DMS153 (cell line): ENCODE results near the gene CPAMD8.
"Not testable (repeated sequence)": the region's sequence is repeated elsewhere in the genome, so short reads cannot be mapped to it uniquely, and the experiment has no call there.

Experiments
- DNase-seq: peaks from one replicate; lab custom pipeline; 2025; lab: John Stamatoyannopoulos, UW

CPAMD8 gene

DNA sequence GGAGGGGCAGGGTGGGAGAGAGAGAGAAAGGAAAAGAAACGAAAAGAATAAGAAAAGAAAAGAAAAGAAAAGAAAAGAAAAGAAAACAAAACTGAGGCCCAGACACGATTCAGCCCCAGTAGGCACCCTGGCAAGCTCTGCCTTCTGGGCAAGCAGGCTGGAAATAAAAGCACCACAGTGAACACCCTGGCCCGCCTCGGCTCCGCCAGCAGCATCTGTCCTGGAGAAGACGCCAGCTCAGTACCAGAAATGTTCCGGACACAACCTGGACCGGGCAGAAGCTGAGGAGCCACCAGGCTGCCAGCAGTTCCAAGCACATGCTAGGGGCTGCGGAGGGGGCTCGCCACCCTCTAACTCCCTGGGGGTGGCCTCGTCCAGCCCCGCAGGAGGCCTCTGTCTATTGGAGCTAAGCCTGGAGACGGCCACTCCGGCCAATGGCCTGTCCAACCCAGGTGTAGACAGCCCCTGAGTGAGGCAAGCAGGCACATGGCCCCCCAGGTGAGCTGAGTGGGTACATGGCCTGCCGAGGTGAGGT, 11.4 kb upstream of the CPAMD8 start:
- no peak for DNase-seq

DNA sequence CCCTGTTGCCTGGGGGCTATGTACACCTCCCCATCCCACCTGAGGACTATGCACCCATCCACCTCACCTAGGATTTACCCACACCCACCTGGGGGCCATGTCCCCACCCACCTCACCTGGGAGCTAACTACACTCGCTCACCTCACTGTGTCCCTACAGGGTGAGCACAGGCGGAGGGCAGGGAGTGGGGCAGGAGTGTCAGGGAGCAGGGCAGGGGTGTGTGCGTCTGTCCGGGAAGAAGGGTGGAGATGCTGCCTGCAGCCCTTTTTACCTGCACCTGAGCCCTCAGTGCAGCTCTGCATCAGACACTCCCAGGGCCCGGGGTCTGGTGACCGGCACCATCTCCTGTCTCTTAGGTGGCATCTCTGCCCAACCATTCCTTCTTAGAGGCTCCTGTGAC, 10.6 kb upstream of the CPAMD8 start:
- no peak for DNase-seq

DNA sequence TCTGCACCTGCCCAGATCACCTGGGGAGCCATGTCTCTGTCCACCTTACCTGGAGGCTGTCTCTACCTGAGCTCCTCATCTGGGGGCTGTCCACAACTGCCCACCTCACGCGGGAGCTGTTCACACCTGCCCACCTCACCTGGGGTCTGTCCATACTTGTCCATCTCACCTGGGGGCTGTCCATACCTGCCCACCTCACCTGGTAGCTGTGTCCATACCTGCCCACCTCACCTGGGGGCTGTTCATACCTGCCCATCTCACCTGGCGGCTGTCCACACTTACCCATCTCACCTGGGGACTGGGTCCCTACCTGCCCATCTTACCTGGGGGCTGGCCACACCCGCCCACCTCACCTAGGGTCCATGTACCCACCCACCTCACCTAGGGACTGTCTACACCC, 10.0 kb upstream of the CPAMD8 start:
- no peak for DNase-seq

DNA sequence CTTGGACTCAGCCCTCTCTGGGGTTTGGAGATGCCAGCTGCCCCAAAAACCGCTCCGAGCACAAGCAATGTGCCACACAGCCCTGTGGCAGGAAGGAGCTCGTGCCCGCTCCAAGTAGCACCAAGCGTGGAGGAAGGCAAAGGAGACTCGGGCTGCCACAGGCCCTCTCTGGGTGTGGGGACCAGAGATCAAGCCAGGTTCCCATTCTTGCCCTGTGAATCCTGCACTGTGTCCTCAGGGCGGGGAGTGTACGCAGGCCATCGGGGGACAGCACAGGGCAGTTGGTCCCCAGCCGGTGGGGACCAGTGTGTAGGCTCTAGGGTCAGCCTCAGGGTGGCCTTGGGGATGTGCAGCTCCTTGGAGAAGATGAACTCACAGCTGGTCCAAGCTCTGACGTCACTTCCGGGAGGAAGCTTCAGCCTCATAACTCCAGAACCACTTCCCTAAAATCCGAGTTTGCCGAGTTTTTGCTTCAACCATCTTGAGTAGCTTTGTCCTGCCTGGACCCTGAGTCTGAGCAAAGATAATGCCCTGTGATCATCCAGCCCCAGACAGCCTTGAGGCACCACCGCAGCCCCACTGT, 9.3 kb upstream of the CPAMD8 start:
- no peak for DNase-seq

DNA sequence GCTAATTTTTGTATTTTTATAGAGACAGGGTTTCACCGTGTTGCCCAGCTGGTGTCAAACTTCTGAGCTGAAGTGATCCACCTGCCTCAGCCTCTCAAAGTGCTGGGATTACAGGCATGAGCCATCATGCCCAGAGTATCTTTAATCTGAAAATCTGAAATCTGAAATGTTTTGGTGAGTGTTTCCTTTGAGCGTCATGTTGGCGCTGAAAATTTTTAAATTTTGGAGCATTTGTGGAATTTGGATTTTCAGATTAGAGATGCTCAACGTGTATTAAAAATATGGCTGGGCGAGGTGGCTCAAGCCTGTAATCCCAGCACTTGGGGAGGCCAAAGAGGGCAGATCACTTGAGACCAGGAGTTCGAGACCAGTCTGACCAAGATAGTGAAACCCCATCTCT, 5.1 kb upstream of the CPAMD8 start:
- DNase-seq: no peak

DNA sequence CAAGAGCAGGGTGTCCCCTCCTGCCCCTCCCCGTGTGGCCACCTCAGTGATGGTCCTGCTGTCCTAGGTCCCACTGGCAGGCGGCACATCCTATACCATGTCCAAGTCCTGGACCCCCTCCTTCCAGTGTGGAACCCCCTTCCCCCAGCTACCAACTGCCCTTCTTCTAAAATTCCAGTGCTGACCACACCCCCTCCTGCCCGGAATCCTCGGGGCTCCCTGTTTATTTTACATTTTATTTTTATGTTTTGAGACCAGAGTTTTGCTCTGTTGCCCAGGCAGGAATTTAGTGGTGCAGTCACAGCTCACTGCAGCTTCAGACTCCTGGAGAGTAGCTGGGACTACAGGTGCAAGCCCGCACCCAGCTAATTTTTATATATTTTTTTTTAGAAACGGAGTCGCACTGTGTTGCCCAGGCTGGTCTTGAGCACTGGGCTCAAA, 945 bp upstream of the CPAMD8 start:
- no peak for DNase-seq

DNA sequence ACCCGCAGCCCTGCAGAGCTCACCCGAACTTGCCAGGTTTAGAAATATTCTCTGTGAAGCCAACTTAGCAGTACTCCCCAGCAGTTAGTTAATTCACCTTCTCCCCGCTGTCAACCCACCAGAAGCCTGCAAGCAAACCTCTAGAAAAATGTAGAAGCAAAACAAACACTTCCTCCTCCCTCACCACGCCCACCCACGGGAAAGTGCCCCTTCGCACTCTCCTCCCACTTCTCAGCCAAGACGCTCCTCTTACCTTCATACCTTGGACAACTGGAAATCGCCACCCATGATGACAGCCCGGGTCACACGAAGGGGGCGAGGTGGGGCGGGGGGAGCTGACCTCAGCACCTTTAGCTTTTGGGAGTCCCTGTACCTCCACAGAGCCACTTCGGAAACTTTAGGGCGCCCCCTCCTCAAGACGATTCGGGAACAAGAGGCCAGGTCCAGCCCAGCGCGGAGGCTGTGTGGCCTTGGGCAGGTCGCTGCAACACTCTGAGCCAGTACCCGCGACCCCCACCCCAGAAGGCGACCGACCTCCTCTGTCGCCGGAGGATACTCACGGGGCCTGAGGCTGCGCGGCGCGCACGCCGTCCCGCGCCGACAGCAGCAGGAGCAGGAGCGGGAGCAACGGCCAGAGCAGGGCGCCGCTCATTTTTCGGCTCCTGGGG, 485 bp downstream of the CPAMD8 start:
- no peak for DNase-seq

DNA sequence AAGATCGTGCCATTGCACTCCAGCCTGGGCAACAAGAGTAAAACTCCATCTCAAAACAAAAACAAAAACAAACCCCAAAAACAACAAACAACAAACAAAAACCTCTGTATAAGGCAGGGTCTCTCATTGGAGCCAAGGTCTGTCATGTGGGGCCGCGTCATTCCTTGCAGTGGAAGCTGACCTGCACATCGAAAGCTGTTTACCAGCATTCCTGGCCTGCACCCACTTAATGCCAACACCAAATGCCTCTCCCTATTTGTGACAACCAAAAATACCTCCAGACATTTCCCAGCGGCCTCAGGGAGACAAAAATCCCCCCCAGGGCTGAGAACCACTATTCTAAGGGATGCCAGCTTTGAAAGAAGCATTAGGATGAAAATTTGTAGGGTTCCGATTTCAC, 1.2 kb downstream of the CPAMD8 start:
- no peak for DNase-seq

DNA sequence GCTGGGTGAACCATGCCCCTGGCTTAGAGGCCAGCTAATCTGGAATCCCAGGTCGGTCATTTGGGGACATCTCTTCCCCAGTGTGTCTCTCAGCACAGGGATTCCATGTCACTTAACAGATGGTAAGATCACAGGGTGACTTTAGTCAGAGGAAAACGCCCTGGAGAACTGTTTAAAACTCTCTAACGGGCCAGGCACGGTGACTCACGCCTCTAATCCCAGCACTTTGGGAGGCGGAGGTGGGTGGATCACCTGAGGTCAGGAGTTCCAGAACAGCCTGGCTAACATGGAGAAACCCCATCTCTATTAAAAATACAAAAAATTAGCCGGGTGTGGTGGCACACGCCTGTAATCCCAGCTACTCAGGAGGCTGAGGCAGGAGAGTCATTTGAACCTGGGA, 1.7 kb downstream of the CPAMD8 start:
- not testable (repeated sequence) for DNase-seq

DNA sequence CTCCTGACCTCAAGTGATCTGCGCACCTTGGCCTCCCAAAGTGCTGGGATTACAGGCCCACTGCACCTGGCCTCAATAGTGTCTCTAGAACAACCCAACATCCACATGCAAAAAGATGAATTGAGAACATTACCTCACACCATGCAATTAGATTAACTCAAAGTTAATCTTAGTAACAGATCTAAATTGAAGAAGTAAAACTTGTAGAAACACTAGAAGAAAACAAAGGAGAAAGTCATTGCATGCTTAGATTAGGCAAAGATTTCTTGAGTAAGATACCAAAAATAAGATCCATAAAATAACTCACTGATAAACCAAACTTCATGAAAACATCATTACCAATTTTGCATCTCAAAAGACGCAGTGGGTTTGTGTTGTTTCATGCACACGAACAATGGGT, 2.8 kb downstream of the CPAMD8 start:
- DNase-seq: no peak

DNA sequence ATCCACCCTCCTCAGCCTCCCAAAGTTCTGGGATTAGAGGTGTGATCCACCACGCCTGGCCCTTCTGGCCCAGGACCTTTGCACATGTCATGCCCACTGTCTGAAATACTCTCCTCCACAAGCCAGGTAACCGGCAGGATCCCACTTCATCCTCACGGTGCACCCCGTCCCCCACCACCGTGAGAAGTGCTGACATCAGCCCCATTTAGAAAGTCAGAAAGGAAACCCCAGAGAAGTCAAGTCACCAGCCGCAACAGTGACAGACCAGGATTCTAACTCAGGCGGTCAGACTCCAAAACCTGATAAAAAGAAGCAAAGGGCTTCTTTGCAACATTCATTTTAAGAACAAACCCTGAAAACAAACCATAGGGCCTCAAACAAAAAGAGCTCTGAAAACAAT, 3.9 kb downstream of the CPAMD8 start:
- DNase-seq: no peak

DNA sequence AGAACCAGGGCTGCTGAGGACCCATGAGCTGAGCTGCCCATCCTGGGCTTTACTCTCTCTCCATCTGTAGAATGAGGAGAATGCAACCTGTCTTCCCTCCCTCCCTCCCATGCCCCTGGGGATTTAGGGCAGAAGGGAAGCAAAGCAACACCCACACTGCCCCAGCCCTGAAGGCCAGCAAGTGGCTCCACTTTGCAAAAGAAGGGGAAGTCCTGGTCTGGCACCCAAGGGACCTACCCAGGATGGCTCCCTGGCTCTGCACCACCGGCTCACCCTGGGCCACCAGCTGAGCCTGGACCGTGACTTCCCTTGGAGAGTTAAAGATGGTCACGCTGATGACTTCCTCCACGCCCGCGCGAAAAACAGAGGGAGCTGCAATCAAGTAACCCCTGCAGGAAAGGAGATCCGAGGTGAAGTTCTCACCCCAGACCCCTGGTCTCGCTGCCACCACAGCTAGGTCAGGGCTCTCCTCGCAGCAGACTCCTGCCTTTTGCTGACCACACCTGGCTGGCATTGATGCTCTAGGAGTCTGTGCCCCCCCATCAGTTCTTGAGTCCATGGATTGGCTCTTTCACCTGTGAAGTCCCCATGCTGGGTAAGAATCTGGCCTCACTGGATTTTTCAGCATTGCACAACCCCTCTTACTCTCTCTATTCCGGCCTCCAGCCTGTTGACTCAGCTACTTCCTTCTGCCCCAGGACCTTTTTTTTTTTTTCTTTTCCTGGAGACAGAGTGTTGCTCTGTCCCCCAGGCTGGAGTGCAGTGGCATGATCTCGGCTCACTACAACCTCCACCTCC, 4.6 kb downstream of the CPAMD8 start:
- no peak for DNase-seq

DNA sequence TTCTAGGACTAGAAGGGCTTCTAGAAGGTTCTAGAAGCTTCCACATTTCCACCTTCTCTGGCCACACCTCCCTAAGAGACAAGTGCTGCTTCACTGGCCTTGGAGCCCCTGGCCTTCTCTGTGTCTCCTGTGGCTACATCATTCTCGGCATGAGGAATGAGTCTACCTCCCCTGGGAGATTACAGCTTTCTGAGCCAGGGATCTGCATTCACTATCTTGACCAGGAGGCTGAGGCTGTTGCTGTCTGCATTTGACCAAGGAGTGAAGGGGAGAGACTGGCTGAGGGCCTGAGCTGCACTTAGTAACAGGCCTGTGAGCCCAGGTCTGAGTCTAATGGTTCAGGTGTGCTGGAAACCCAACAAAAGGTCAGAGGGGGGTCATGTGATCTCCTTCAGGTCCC, 5.3 kb downstream of the CPAMD8 start:
- no peak for DNase-seq

DNA sequence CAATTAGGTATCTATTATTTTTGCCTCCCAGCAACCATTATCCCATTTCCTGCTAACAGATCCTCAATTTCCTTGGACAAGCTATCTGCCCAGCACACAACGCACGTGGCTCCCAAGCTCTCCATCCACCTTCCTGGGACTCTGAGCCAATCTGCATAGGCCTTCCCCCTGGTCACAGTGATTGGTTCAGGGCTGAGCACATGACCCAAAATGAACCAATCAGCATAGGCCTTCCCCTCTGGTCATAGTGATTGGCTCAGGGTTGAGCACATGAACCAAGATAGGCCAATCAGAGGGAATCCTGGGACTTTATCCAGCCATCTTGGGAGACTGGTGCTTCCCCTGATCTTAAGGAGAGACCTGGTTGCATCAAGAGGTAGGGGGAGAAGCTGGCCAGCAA, 5.8 kb downstream of the CPAMD8 start:
- no peak for DNase-seq

DNA sequence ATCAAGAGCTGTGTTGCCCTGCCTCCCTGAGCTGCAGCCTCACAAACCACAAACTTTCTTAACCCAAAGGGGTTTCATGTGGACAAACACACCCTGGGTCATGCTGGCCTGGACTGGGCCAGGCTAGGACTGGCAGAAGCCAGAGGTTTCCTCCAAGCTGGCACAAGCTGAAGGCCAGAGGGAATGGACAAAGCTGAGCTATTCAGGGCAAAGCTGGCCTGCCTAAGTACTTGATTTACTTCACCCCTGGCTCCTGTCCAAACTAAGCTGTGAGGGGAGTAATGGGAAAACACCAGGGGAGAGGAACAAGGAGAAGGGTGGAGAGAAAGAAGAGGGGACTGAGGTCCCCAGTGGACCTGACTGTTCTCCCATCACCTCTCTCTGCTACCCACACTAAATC, 6.2 kb downstream of the CPAMD8 start:
- no peak for DNase-seq

DNA sequence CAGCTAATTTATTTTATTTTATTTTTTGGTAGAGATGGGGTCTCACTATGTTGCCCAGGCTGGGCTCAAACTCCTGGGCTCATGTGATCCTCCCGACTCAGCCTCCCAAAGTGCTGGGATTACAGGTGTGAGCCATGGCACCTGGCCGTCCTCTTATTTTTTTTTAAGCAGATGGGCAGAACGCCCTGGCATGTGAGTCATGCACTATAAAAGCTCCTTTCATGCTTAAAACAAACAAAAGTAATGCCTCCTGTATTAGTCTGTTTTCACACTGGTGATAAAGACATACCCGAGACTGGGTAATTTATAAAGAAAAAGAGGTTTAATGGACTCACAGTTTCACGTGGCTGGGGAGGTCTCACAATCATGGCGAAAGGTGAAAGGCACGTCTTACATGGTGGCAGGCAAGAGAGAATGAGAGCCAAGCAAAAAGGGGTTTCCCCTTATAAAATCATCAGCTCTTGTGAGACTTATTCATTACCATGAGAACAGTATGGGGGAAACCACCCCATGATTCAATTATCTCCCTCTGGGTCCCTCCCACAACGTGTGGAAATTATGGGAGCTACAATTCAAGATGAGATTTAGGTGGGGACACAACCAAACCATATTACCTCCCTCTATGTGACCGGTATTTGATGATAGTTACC, 12.3 kb downstream of the CPAMD8 start:
- DNase-seq: not testable (repeated sequence)

DNA sequence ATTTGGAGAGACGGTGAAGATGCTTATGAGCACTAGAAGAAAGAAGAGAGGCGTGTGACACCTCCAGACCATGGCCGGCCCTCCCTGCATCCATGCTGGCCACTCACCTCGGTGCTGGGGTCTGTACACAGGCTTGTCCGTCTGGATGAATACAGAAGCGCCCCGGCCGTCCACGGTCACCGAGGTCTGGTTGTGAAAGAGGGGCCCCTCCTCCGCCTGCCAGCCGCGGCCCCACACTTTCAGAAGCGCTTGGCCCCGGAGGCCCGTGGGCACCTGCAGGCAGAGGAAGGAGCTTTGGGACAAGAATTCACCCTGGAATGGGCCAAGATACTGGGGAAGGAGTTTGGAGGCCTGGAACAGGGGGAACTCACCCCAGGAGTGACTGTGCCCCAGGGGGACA, 15.1 kb downstream of the CPAMD8 start:
- no peak for DNase-seq

DNA sequence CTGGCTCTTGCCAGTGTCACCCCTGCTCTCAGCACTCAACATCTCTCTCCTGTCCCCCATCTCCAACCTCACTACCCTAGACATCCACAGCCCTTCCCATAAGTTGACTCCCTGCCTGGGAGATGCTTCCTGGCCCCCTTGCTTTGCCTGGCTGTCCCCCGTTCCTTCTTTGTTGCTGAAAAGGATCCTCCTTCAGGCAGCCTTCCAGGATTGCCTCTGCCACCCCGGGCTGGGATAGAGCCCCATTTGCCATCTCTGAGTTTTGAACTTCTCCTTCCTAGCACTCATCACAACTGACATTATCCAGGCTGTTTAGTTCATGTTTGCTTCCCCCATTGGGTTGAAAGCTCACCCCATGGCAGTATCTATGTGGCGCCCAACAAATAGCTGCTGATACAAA, 20.0 kb downstream of the CPAMD8 start:
- no peak for DNase-seq

DNA sequence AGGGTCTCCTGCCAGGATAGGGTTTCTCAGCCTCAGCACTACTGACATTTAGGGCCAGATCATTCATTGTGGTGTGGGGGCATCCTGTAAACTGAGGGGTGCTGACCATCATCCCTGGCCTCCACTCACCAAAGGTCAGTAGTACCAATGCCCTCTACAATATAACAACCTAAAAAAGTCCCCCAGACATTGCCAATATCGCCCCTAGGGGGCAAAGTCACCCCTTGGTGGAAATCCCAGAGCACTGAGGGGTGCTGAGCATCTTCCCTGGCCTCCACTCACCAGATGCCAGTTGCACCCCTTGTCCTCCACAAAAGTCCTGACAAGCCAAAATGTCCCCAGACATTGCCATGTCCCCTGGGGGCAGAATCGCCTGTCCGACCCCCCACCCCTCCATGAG, 21.6 kb downstream of the CPAMD8 start:
- no peak for DNase-seq

DNA sequence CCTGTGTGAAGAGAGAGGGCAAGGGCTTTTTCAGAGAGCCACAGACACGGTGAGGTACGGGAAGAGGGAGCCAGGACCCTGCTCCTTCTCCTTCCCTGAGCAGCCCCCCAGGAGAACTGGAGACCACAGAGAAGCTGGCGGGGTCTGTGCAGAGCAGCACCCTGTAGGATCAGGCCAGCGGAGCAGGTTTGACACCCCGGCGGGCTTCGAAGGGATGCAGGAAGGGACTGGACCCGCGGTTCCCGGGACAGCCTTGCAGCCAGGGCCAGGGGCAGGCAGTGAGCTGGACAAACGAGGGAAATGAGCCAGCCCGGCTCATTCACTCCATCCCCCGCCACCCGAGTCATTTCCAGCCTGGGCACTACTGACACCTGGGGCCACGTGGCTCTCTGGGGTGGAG, 22.2 kb downstream of the CPAMD8 start:
- no peak for DNase-seq

DNA sequence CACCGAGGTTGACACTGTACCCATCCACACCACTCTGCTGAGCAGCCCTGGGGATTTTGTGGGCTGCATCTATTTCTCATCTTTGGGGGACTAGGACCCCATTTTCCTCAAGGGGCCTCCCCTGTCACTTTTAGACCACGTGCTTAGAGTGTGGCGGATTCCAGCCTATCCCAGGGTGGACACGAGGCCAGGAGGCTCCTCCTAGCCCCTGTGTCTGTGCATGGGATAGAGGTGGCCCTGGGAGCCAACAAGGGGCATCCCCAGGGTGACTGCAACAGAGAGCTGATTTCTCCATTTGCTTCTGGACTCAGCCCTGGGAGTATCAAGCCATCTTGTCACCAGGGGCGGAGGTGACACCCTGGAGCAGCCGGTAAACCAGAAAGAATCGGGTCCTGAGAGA, 24.2 kb downstream of the CPAMD8 start:
- DNase-seq: no peak

DNA sequence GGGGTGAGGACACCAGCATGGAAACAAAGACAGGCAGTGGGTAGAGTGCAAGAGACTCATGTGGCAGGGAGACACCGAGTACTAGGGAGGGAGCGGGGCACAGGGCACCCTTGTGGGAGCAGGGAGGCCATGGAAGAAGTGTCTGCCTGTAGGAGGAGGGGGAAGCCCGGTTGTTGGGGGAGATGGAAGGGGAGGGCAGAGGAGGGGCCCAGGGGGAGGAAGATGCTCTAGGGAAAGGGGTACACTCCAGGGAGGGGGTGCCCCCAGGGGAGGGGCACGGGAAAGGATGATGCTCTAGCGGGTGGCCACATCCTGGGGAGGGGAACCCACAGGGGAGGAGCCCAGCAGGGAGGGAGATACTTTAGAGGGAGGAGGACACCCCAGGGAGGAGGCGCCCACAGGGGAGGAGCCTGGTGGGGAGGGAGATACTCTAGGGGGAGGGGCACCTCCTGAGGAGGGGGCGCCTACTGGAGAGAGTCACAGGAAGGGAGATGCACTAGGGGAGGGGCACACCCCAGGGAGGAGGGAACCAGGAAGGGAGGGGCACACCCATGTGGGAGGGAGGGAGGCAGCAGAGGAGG, 24.9 kb downstream of the CPAMD8 start:
- DNase-seq: no peak
